Naive thymus-derived CD4-positive, alpha-beta T cell (primary cell): ENCODE measurements around the gene MEGF11. TPM values are rescaled to one million over a fixed set of nuclear protein-coding genes. Genes with fewer than 3 reads are reported as not detected.

ENCODE experiments used
- ATAC-seq: fragments of 150-1000 bp; cut with Tn5 transposase; 2 replicates; pipeline ENCODE4 v1.10.0; 2021; ENCODE audit warnings: mild to moderate bottlenecking, moderate library complexity
- CTCF ChIA-PET: fragments of 350-600 bp; sonication (Branson Sonifier 250); formaldehyde crosslinking; loops from one replicate; lab custom pipeline; 2021; ENCODE audit warnings: antibody characterized with exemption; lab: Charles Lee
- POLR2A ChIA-PET: fragments of 350-600 bp; sonication (Branson Sonifier 250); formaldehyde crosslinking; loops from one replicate; lab custom pipeline; 2021; ENCODE audit warnings: antibody characterized with exemption, inconsistent platforms; lab: Charles Lee
- DNase-seq, 9 donors: peaks; one replicate each; pipeline versions ENCODE4 v3.0.0 to v3.0.0-alpha.2; 2020 to 2022; ENCODE audit warnings: mixed read lengths in 1 of 9
- H3K27ac ChIP-seq: one replicate; pipeline ENCODE4 v1.7.0; 2013; ENCODE audit warnings: mild to moderate bottlenecking, low read depth, low read length, moderate library complexity
- H3K27me3 ChIP-seq, 2 donors: one replicate each; pipeline ENCODE4 v1.7.0; 2013; ENCODE audit warnings: low read length in 2 of 2, mild to moderate bottlenecking in 2 of 2, moderate library complexity in 2 of 2; ENCODE audit not compliant: control insufficient read depth in 2 of 2, insufficient read depth in 2 of 2
- H3K36me3 ChIP-seq, 3 experiments: 1 replicate in 2 of 3; 2 replicates in 1 of 3; pipeline ENCODE4 v1.7.0; 2013; ENCODE audit warnings: low read length in 3 of 3, mild to moderate bottlenecking in 3 of 3, moderate library complexity in 1 of 3; ENCODE audit not compliant: insufficient read depth in 3 of 3, control insufficient read depth in 2 of 3
- H3K4me1 ChIP-seq, 2 donors: one replicate each; pipeline ENCODE4 v1.7.0; 2013; ENCODE audit warnings: low read length in 2 of 2, mild to moderate bottlenecking in 2 of 2, moderate library complexity in 1 of 2; ENCODE audit not compliant: control insufficient read depth in 2 of 2, insufficient read depth in 2 of 2
- H3K4me3 ChIP-seq: 2 replicates; pipeline ENCODE4 v1.7.0; 2013; ENCODE audit warnings: mild to moderate bottlenecking, low read length
- H3K9me3 ChIP-seq, 3 experiments: 1 replicate in 2 of 3; 2 replicates in 1 of 3; pipeline ENCODE4 v1.7.0; 2013; ENCODE audit warnings: low read length in 3 of 3; ENCODE audit not compliant: control insufficient read depth in 2 of 3
- H3K27ac Mint-ChIP-seq, 9 donors: one replicate each; pipeline ENCODE4 v1.8.0; 2020 to 2022; ENCODE audit warnings: mixed read lengths in 9 of 9, mild to moderate bottlenecking in 8 of 9, moderate library complexity in 5 of 9, inconsistent platforms in 2 of 9
- H3K27me3 Mint-ChIP-seq, 5 donors: one replicate each; pipeline ENCODE4 v1.8.0; 2021 to 2022; ENCODE audit warnings: mixed read lengths in 5 of 5, mild to moderate bottlenecking in 1 of 5
- H3K36me3 Mint-ChIP-seq, 5 donors: one replicate each; pipeline ENCODE4 v1.8.0; 2020 to 2022; ENCODE audit warnings: mixed read lengths in 5 of 5, mild to moderate bottlenecking in 3 of 5, inconsistent platforms in 1 of 5
- H3K4me1 Mint-ChIP-seq, 7 donors: one replicate each; pipeline ENCODE4 v1.8.0; 2020 to 2022; ENCODE audit warnings: mixed read lengths in 7 of 7, mild to moderate bottlenecking in 3 of 7, inconsistent platforms in 1 of 7
- H3K4me3 Mint-ChIP-seq, 10 donors: one replicate each; pipeline ENCODE4 v1.8.0; 2020 to 2022; ENCODE audit warnings: mild to moderate bottlenecking in 10 of 10, mixed read lengths in 10 of 10, moderate library complexity in 6 of 10, inconsistent platforms in 2 of 10
- H3K9me3 Mint-ChIP-seq, 11 donors: one replicate each; pipeline ENCODE4 v1.8.0; 2020 to 2022; ENCODE audit warnings: mixed read lengths in 11 of 11, mild to moderate bottlenecking in 4 of 11, inconsistent platforms in 1 of 11, moderate library complexity in 1 of 11
- intact Hi-C, 2 donors: fragments of 100-400 bp; cut with micrococcal nuclease; formaldehyde crosslinking; loops; one replicate each; pipeline ENCODE4 v1.15.1; 2023
- polyA plus RNA-seq, 2 donors: library from polyadenylated mRNA; unstranded; fragments of 300-500 nt; fragmentation: Illumina TruSeq; gene quantifications; one replicate each; pipeline ENCODE4 v1.2.3, GENCODE V29; 2021
- total RNA-seq, 6 experiments: library from RNA in 5 of 6; stranded (reverse) in 5 of 6; gene quantifications; 1 replicate in 5 of 6; 2 replicates in 1 of 6; pipeline ENCODE4 v1.2.3 and lab custom pipeline; 2021 to 2026

MEGF11 gene
- total and polyA plus RNA-seq, 7 experiments from 2014 or later, result 0.45 TPM; not detected in 6

DNA sequence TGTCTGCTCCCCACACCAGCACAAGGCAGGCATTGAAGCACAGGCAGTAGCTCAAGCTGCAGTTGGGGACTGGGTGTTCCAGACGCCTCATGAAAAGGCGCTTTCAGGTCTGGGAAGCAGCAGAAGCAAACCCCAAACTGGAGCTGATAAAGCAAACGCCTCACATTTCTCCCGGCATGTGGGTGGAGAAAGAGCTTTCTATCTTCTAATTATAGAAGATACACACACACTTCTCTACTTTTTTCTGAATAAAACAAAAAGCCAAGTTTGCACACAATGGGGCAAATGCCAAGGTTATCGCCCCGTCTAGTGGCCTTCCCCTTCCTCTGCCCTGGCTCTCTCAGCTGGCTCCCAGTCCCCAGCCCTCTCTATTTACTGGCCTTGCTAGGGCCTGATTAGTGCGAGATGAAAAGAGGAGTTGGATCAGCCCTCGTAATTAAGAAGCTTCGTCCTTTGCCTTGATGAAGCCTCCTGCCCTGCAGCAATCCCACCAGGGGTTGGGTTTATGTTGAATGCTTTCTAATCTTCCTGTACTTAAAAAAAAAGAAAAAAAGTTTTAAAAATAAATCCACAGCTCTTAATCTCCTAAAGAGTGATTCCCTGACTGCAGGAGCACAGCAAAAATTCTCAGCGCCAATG lies 120.2 kb downstream of the MEGF11 start:
- Mint-ChIP-seq H3K27ac (no peak overlapping the region), H3K4me1 (peaks cover 4 to 18% (median 12%) of the 10 kb centered on the region in 7 donors), H3K27me3 (peaks cover 0 to 8% (median 0%) of the 10 kb centered on the region in 5 donors), H3K9me3 (no peaks in the 10 kb centered on the region), H3K36me3 (no peaks in the 10 kb centered on the region), H3K4me3 (no peak overlapping the region)
- POLR2A ChIA-PET, result no interaction called here
- CTCF ChIA-PET, result no interaction called here
- no peaks in the 10 kb centered on the region for H3K9me3 ChIP-seq
- H3K27ac ChIP-seq, result no peak overlapping the region
- no peaks in the 10 kb centered on the region for H3K27me3 ChIP-seq
- no peaks in the 10 kb centered on the region for H3K36me3 ChIP-seq
- DNase-seq (no peak), ATAC-seq (no peak)
- intact Hi-C loops, result no loop called here
- H3K4me3 ChIP-seq, result no peak overlapping the region
- H3K4me1 ChIP-seq, result no peaks in the 10 kb centered on the region

DNA sequence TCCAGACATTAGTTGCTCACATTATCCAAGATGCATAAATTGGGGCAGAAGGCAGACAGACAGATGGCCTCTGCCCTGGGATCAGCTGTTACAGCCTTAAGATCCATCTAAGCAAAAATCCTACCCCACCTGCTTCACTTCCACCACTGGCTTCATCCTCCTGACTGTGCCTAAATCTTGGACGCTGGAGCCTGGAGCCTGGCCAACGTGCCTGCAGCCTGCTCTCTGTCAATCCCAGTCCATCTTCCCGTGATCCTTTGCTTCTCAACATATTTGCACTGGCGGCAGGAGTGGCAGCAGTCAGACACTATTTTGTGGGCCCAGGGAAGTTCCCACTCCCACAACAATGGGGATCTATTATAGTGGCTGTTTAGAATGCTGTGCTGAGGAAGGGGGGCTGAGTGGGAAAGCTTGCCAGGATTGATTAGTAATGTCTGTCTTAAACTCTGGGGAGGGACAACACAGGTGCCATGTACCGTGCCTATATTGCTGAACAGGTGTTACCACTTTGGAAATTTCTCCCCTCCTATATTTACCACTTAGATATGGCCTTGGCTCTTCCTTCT lies 121.2 kb downstream of the MEGF11 start:
- intact Hi-C loops, result no loop called here
- H3K4me3 ChIP-seq, result no peak overlapping the region
- H3K4me1 Mint-ChIP-seq, result peaks cover 4 to 17% (median 12%) of the 10 kb centered on the region in 7 donors
- H3K4me1 ChIP-seq, result no peaks in the 10 kb centered on the region
- POLR2A ChIA-PET, result no interaction called here
- H3K27ac ChIP-seq, result no peak overlapping the region
- H3K36me3 ChIP-seq, result no peaks in the 10 kb centered on the region
- H3K36me3 Mint-ChIP-seq, result no peaks in the 10 kb centered on the region
- DNase-seq (no peak), ATAC-seq (no peak)
- no peak overlapping the region for H3K27ac Mint-ChIP-seq
- H3K4me3 Mint-ChIP-seq, result no peak overlapping the region
- no peaks in the 10 kb centered on the region for H3K9me3 Mint-ChIP-seq
- peaks cover 0 to 12% (median 0%) of the 10 kb centered on the region in 5 donors for H3K27me3 Mint-ChIP-seq
- H3K9me3 ChIP-seq, result no peaks in the 10 kb centered on the region
- CTCF ChIA-PET, result no interaction called here
- no peaks in the 10 kb centered on the region for H3K27me3 ChIP-seq

DNA sequence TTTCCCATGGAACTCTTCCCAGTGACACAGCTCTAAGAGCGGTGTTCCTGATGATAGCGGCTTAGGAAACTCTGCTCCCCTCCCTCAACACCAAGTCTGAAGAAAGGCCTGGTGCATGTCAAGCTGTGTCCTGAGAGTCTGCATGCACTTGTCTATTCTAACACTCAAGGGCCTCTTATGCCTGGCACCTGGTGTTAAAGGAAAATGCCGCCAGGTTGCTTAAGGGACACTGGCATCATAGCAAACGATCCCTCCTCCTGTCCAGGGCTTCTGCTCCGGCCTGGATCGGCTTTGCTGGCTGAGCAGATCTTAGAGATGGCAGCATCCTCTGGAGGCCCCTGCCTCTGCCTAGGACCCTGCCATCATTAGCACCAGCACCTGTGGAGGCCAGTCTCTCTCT lies 121.7 kb downstream of the MEGF11 start:
- Histone ChIP-seq H3K36me3 (no peaks in the 10 kb centered on the region), H3K9me3 (no peaks in the 10 kb centered on the region), H3K4me3 (no peak overlapping the region), H3K4me1 (no peaks in the 10 kb centered on the region), H3K27me3 (no peaks in the 10 kb centered on the region), H3K27ac (no peak overlapping the region)
- H3K9me3 Mint-ChIP-seq, result no peaks in the 10 kb centered on the region
- no peak for DNase-seq
- CTCF ChIA-PET, result no interaction called here
- peaks cover 4 to 14% (median 12%) of the 10 kb centered on the region in 7 donors for H3K4me1 Mint-ChIP-seq
- H3K36me3 Mint-ChIP-seq, result no peaks in the 10 kb centered on the region
- no peak overlapping the region for H3K27ac Mint-ChIP-seq
- POLR2A ChIA-PET, result no interaction called here
- peaks cover 0 to 12% (median 0%) of the 10 kb centered on the region in 5 donors for H3K27me3 Mint-ChIP-seq
- no peak for ATAC-seq
- H3K4me3 Mint-ChIP-seq, result no peak overlapping the region
- intact Hi-C loops, result no loop called here

DNA sequence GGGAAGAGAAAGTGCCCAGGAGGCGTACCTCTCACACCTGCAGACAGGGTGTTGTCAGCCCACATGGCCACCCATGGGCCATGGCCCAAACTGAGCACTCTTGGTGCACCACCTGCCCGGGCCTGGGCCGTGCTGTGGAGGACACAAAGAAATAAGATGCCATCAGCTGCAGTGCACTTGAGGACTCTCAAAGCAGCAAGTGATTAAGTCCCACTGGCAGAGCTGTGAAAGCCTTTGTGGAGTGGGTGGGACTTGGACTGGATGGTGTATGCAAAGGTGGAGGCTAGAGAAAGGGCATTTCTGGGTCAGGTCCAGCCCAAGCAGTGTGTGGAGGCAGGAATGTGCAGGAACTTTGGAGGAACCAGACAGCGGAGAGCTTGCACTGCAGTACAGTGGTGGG lies 122.3 kb downstream of the MEGF11 start:
- Histone ChIP-seq H3K4me1 (no peaks in the 10 kb centered on the region), H3K27me3 (no peaks in the 10 kb centered on the region), H3K9me3 (no peaks in the 10 kb centered on the region), H3K36me3 (no peaks in the 10 kb centered on the region), H3K27ac (no peak overlapping the region), H3K4me3 (no peak overlapping the region)
- Mint-ChIP-seq H3K4me3 (no peak overlapping the region), H3K27ac (no peak overlapping the region), H3K36me3 (no peaks in the 10 kb centered on the region), H3K4me1 (peaks cover 4 to 14% (median 12%) of the 10 kb centered on the region in 7 donors), H3K9me3 (no peaks in the 10 kb centered on the region), H3K27me3 (peaks cover 0 to 12% (median 0%) of the 10 kb centered on the region in 5 donors)
- ChIA-PET CTCF (no interaction called here), POLR2A (no interaction called here)
- no peak for ATAC-seq
- intact Hi-C loops, result no loop called here
- DNase-seq, result no peak

DNA sequence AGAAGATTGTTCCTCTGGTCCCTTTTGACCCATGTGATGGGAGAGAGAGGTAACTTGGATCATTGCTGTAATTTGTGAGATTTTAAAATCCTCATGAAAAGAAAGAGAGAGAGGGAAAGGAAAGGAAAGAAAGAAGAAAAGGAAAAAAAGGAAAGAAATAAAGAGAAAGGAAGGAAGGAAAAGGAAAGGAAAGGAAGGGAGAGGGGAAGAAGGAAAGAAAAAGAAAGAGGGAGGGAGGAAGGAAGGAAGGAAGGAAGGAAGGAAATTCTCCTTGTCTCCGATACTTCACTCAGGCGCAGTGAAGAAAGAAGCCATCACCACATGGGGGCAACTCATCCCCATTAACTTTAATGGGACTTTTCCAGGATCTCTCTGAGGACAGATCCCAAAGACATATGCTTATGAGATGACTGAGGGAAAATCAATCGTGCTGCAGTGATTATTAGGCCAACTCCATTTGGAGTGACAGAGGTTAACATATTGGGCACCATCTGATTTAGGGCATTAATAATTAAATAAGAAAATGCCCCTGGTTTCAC lies 123.0 kb downstream of the MEGF11 start:
- no peak overlapping the region for H3K4me3 Mint-ChIP-seq

DNA sequence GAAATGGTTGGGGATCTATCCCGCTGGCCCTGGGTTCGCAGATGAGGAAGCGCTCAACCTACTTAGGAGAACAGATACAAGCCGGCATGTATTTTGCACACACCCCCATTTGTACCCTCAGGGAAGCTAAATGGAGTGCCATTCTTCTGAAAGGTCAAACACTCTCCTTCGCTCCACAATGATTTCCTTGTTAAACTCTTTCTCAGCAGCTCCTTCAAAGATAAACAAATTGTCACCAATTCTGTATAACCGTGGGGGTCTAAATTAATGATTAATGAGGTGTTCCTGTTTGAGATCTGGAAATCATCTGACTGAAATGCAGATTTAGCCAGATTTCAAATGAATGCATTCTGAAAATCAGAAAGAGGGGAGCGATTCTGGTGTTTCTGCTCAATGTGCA lies 124.0 kb downstream of the MEGF11 start:
- no peak for DNase-seq
- Histone ChIP-seq H3K27me3 (no peaks in the 10 kb centered on the region), H3K9me3 (no peaks in the 10 kb centered on the region), H3K4me3 (no peak overlapping the region), H3K4me1 (no peaks in the 10 kb centered on the region), H3K36me3 (no peaks in the 10 kb centered on the region), H3K27ac (no peak overlapping the region)
- no peaks in the 10 kb centered on the region for H3K9me3 Mint-ChIP-seq
- H3K36me3 Mint-ChIP-seq, result no peaks in the 10 kb centered on the region
- H3K27me3 Mint-ChIP-seq, result peaks cover 0 to 13% (median 4%) of the 10 kb centered on the region in 5 donors
- H3K27ac Mint-ChIP-seq, result no peak overlapping the region
- ChIA-PET POLR2A (no interaction called here), CTCF (no interaction called here)
- no peak for ATAC-seq
- H3K4me3 Mint-ChIP-seq, result no peak overlapping the region
- no peaks in the 10 kb centered on the region for H3K4me1 Mint-ChIP-seq
- intact Hi-C loops, result no loop called here

More for the DNA sequence above, 123.0 kb downstream of the MEGF11 start:
- ATAC-seq, result no peak
- no peaks in the 10 kb centered on the region for H3K9me3 Mint-ChIP-seq
- no peak overlapping the region for H3K27ac Mint-ChIP-seq
- Histone ChIP-seq H3K27me3 (no peaks in the 10 kb centered on the region), H3K4me3 (no peak overlapping the region), H3K36me3 (no peaks in the 10 kb centered on the region), H3K4me1 (no peaks in the 10 kb centered on the region), H3K27ac (no peak overlapping the region), H3K9me3 (no peaks in the 10 kb centered on the region)
- DNase-seq, result no peak
- no peaks in the 10 kb centered on the region for H3K36me3 Mint-ChIP-seq
- POLR2A ChIA-PET, result no interaction called here
- peaks cover 0 to 13% (median 1%) of the 10 kb centered on the region in 5 donors for H3K27me3 Mint-ChIP-seq
- intact Hi-C loops, result no loop called here
- peaks cover 4 to 9% (median 7%) of the 10 kb centered on the region in 7 donors for H3K4me1 Mint-ChIP-seq
- CTCF ChIA-PET, result no interaction called here
